Stimulated activated CD4-positive, alpha-beta T cell treated with anti-CD3 and anti-CD28 coated beads, Interleukin-12 subunit alpha, Interleukin-12 subunit beta, amount 100 ng/mL, for 48 hours (primary cell): ENCODE measurements around the gene BORCS5.
A peak's percentile ranks its signal among the peaks of the same experiment; 100 is the strongest.
"Not testable (repeated sequence)": the region's sequence is repeated elsewhere in the genome, so short reads cannot be mapped to it uniquely, and the experiment has no call there.

Experiments used
- DNase-seq, 3 donors: peaks; one replicate each; pipeline ENCODE4 v3.0.0-alpha.2; 2020; ENCODE audit warnings: low read depth in 2 of 3, low spot score in 1 of 3

Gene BORCS5

GRCh38 chr12:12356896-12357718 lies at the start of gene BORCS5:
TSS of gene BORCS5 (plus strand) at chr12:12357078. CDS start at chr12:12357452, 374 bp downstream.
- peak; percentile 94 to 99 (median 97) for DNase-seq

- not testable (repeated sequence) for DNase-seq
Measured at GRCh38 chr12:12310695-12311094, 46.2 kb upstream of the BORCS5 start.

GRCh38 chr12:12315838-12316237 lies 41.0 kb upstream of the BORCS5 start:
- DNase-seq: no peak

- DNase-seq: no peak
Measured at GRCh38 chr12:12319451-12320183, 37.3 kb upstream of the BORCS5 start.

- DNase-seq: no peak
Measured at GRCh38 chr12:12323118-12323517, 33.8 kb upstream of the BORCS5 start.

- DNase-seq: no peak
Measured at GRCh38 chr12:12323591-12323990, 33.3 kb upstream of the BORCS5 start.

GRCh38 chr12:12326262-12326661 lies 30.6 kb upstream of the BORCS5 start:
- DNase-seq: no peak

GRCh38 chr12:12327802-12328201 lies 29.1 kb upstream of the BORCS5 start:
- peak in 1 of 3 donors; percentile 54 for DNase-seq

GRCh38 chr12:12331244-12331771 lies 25.6 kb upstream of the BORCS5 start:
- DNase-seq: no peak

- no peak for DNase-seq
Measured at GRCh38 chr12:12331896-12332295, 25.0 kb upstream of the BORCS5 start.

GRCh38 chr12:12333407-12334366 lies 23.2 kb upstream of the BORCS5 start:
- DNase-seq: no peak

GRCh38 chr12:12334367-12335040 lies 22.4 kb upstream of the BORCS5 start:
- DNase-seq: peak; percentile 28 to 55 (median 50)

GRCh38 chr12:12336049-12336411 lies 20.8 kb upstream of the BORCS5 start:
- DNase-seq: no peak

GRCh38 chr12:12336511-12336910 lies 20.4 kb upstream of the BORCS5 start:
- DNase-seq: no peak

GRCh38 chr12:12338527-12339168 lies 18.2 kb upstream of the BORCS5 start:
- no peak for DNase-seq

- DNase-seq: peak in 2 of 3 donors; percentile 28 to 39
Measured at GRCh38 chr12:12349711-12350665, 6.9 kb upstream of the BORCS5 start, which contains the start of gene MANSC1. TSS of gene MANSC1 (minus strand) at chr12:12350242. CDS start at chr12:12343314, 6,928 bp downstream.

GRCh38 chr12:12350868-12351463 lies 5.9 kb upstream of the BORCS5 start:
- DNase-seq: no peak
